Transverse colon (tissue), 4 donors: ENCODE results near the gene CAMTA1. TPM values are rescaled to one million over a fixed set of nuclear protein-coding genes. Genes with fewer than 3 reads are reported as not detected.

ENCODE experiments used
- DNase-seq: peaks from one replicate; pipeline ENCODE4 v3.0.0-alpha.2; 2019
- H3K27ac ChIP-seq, 4 donors: fragments of 200-600 bp; sonication (generic); 2 replicates each; pipeline ENCODE4 v1.5.1; 2016 to 2018; ENCODE audit warnings: inconsistent platforms in 4 of 4
- H3K27me3 ChIP-seq: fragments of 200-600 bp; sonication (generic); 2 replicates; pipeline ENCODE4 v1.5.1; 2017; ENCODE audit warnings: inconsistent platforms
- H3K36me3 ChIP-seq, 4 donors: fragments of 200-600 bp; sonication (generic); 2 replicates each; pipeline ENCODE4 v1.5.1; 2017 to 2019; ENCODE audit warnings: inconsistent platforms in 4 of 4
- H3K4me1 ChIP-seq, 4 donors: fragments of 200-600 bp; sonication (generic); 2 replicates each; pipeline ENCODE4 v1.5.1; 2017 to 2020; ENCODE audit warnings: inconsistent platforms in 4 of 4
- H3K4me3 ChIP-seq, 4 donors: fragments of 200-600 bp; sonication (generic); 1 replicate in 1 of 4; 2 replicates in 3 of 4; pipeline versions ENCODE4 v1.5.1 to v1.6.1; 2017 to 2019; ENCODE audit warnings: inconsistent platforms in 4 of 4
- H3K9me3 ChIP-seq, 2 donors: fragments of 200-600 bp; sonication (generic); 2 replicates each; pipeline ENCODE4 v1.5.1; 2017 to 2019; ENCODE audit warnings: inconsistent platforms in 2 of 2
- CTCF ChIP-seq, 5 experiments: fragments of 200-600 bp in 3 of 5; fragments of 450-650 bp in 2 of 5; sonication (generic) in 3 of 5; IDR thresholded peaks; 1 replicate in 2 of 5; 2 replicates in 3 of 5; pipeline ENCODE4 v1.5.1; 2016 to 2017; ENCODE audit warnings: antibody characterized with exemption in 5 of 5, inconsistent platforms in 3 of 5, mild to moderate bottlenecking in 2 of 5, moderate library complexity in 1 of 5
- EP300 ChIP-seq: sonication (generic); formaldehyde crosslinking; IDR thresholded peaks from one replicate; pipeline ENCODE4 v1.6.1; 2017; ENCODE audit warnings: antibody characterized with exemption, low read depth
- POLR2A ChIP-seq: fragments of 450-650 bp; IDR thresholded peaks from one replicate; pipeline ENCODE4 v1.6.1; 2016; ENCODE audit warnings: antibody characterized with exemption, mild to moderate bottlenecking, moderate library complexity
- POLR2AphosphoS5 ChIP-seq, 3 donors: sonication (generic); formaldehyde crosslinking; IDR thresholded peaks; one replicate each; pipeline ENCODE4 v1.6.1; 2016; ENCODE audit warnings: antibody characterized with exemption in 3 of 3
- WGBS, 2 donors: methylation state at CpG; one replicate each; pipeline ENCODE4 v1.1.5; 2018; ENCODE audit warnings: low coverage in 1 of 2; 5-methylcytosine and 5-hydroxymethylcytosine counted together
- in situ Hi-C, 4 donors: fragments of 200-750 bp; cut with MboI; loops; one replicate each; pipeline versions ENCODE4 v1.15.0 to v1.15.1; 2017; ENCODE audit warnings: low sequenced_read_pairs in 3 of 4, low pct_ligation_motif_present in 1 of 4, low pct_unique_long_range_greater_than_20kb in 1 of 4
- intact Hi-C: fragments of 100-400 bp; cut with DNase I; formaldehyde crosslinking; loops from one replicate; pipeline ENCODE4 v1.15.1; 2023; ENCODE audit warnings: low total_unique reads
- total RNA-seq, 4 donors: library from RNA; depleted of rRNA; stranded (reverse); fragments of >200 nt; gene quantifications; one replicate each; pipeline ENCODE4 v1.1.0, GENCODE V29; 2016

Gene CAMTA1
- total RNA-seq, 4 donors from 2014 or later: 93.8 to 268 (median 130) TPM

DNA sequence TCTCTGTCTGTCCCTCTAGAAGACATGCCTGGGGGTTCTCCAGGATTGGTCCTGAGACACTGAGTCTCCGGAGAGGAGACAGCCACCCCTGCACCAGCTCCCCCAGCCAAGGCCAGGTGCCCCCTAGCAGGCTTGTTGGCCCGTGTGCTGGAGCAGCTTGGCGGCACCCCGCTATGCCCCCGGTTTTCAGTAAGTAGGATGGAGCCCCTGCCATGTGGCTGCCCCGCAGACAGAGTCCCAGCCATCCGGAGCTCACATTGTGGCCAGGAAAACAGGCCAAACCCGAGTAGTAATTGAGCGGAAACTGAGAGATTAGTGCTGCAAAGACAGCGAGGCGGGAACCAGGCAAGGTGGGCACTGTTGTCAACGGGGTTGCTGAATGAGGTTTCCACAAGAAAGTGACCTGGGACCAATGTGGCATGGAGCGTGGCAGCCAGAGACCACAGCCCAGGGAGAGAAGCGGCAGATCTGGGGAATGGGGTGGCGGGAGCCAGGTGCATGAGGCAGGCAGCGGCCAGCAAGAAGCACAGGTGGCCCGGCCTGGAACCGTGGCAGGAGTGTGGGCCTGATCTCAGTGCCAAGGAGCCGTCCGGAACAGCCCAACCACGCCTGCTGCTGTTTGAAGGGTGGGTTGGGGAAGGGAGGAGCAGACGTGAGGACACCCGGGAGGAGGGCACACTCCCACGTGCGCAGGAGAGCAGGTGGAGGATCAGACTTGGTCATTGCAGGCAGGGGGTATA lies 848.4 kb downstream of the CAMTA1 start:
- Histone ChIP-seq H3K27me3 (no peaks in the 10 kb centered on the region), H3K4me3 (no peak overlapping the region), H3K36me3 (no peaks in the 10 kb centered on the region), H3K27ac (no peak overlapping the region), H3K9me3 (no peaks in the 10 kb centered on the region), H3K4me1 (no peaks in the 10 kb centered on the region)
- no peak for DNase-seq
- in situ Hi-C loops: loop anchor here (25.0 kb wide), 4 partner anchors 421 to 921 kb away; partner anchors contain the start of gene DNAJC11 (in 1 of the 4)
- WGBS, 2 donors: 66% methylated on average over 22 of the region's 25 CpGs; no CpG with 5 or more reads in 1 of the 2 donors
- intact Hi-C loops: no loop called here
- TF ChIP-seq POLR2A (no peak), POLR2AphosphoS5 (IDR thresholded peaks at IDR 0.05) (no peak), EP300 (no peak), CTCF (IDR thresholded peaks at IDR 0.05) (no peak)

DNA sequence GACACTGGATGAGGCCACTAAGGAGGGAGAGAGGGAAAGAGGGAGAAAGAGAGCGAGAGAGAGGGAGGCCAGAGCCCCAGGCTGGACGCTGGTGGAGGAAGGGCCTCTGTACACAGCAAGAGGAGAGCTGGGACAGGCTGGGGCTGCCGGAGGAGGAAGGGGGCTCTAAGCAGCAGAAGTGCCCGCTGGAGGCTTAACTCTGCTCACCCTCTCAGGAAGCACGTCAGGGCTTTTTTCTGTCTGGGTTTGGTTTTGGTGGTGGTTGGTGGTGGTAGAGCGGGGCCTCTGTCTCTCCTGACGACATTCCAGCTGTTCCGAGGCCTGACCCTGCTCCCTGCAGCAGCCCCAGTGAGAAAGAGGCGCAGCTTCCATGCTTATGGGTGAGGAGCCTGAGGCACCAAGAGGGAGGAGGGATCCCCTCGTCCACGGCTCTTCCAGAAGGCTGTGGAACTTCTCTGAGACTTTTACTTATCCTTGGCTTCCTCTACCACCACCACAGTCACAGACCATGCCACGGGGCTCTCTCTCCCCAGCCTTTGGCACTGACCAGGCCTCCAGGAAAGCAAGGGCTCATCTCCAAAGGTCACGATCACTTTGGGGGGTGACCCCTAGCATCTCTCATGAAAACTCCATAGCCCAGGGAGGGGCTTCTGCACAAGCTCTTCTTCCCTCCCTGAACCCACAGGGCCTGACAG lies 849.4 kb downstream of the CAMTA1 start:
- no peak for TF ChIP-seq POLR2A
- no peak for TF ChIP-seq CTCF (IDR thresholded peaks at IDR 0.05)
- TF ChIP-seq POLR2AphosphoS5 (IDR thresholded peaks at IDR 0.05): no peak
- TF ChIP-seq EP300: no peak
- Histone ChIP-seq H3K9me3 (no peaks in the 10 kb centered on the region), H3K27me3 (no peaks in the 10 kb centered on the region), H3K4me3 (no peak overlapping the region), H3K4me1 (no peaks in the 10 kb centered on the region), H3K36me3 (no peaks in the 10 kb centered on the region), H3K27ac (no peak overlapping the region)
- no peak for DNase-seq
- 69 to 74% methylated on average over 2 to 13 of the region's 13 CpGs for WGBS, 2 donors
- in situ Hi-C loops (loop anchor here (25.0 kb wide), 4 partner anchors 422 to 922 kb away; partner anchors contain the start of gene DNAJC11 (in 1 of the 4)), intact Hi-C loops (no loop called here)

DNA sequence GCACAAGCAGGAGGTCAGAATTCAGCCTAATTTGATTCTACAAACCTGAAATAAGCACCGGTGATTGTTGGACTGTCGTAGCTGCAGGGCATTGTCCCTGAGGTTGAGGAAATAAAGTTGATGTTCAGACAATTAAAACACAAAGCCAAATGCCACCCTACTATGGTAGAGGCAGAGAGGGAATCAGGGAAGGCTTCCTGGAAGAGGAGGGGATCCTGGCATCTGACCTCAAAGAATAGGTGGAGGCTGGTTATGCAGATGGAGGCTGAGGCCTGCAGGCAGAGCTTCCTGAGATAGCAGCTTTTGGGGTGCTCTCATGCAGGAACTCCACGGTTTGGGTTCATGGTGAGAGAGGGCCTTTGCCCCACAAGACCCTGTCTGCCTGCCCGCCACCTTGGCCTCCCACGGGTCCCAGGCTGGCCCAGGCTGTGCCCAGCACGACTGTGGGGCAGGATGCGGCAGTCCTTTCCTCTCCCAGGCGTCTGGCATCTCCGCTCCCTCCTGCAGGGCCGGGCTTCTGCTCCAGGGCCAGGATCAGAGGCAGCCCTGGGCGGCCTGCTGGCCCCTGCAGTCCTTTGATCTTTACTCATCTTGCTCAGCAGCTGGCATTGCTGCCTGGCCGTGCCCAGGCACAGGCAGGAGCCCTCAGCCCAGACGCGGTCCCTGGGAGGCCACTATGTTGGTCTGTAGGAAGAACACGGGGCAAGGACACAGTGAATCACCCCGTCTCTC lies 851.7 kb downstream of the CAMTA1 start:
- whole genome bisulfite sequencing, 2 donors: 90 to 95% methylated on average over 2 to 16 of the region's 16 CpGs
- in situ Hi-C loops (loop anchor here (25.0 kb wide), 4 partner anchors 425 to 925 kb away; partner anchors contain the start of gene DNAJC11 (in 1 of the 4)), intact Hi-C loops (no loop called here)
- H3K4me3 ChIP-seq: no peak overlapping the region
- H3K4me1 ChIP-seq: no peaks in the 10 kb centered on the region
- H3K27ac ChIP-seq: no peak overlapping the region
- no peaks in the 10 kb centered on the region for H3K27me3 ChIP-seq
- no peak for TF ChIP-seq EP300
- no peak for TF ChIP-seq CTCF (IDR thresholded peaks at IDR 0.05)
- TF ChIP-seq POLR2AphosphoS5 (IDR thresholded peaks at IDR 0.05): no peak
- no peak for TF ChIP-seq POLR2A
- no peak for DNase-seq
- no peaks in the 10 kb centered on the region for H3K9me3 ChIP-seq
- no peaks in the 10 kb centered on the region for H3K36me3 ChIP-seq

- H3K27me3 ChIP-seq: no peaks in the 10 kb centered on the region
- in situ Hi-C loops (loop anchor here (25.0 kb wide), 4 partner anchors 426 to 926 kb away; partner anchors contain the start of gene DNAJC11 (in 1 of the 4)), intact Hi-C loops (no loop called here)
- TF ChIP-seq POLR2A (no peak), EP300 (no peak), POLR2AphosphoS5 (IDR thresholded peaks at IDR 0.05) (no peak), CTCF (IDR thresholded peaks at IDR 0.05) (no peak)
- no peaks in the 10 kb centered on the region for H3K4me1 ChIP-seq
- no peak overlapping the region for H3K27ac ChIP-seq
- H3K9me3 ChIP-seq: no peaks in the 10 kb centered on the region
- WGBS, 2 donors: 72 to 75% methylated on average over 8 of the region's 8 CpGs
- no peak overlapping the region for H3K4me3 ChIP-seq
- DNase-seq: no peak
- no peaks in the 10 kb centered on the region for H3K36me3 ChIP-seq
These were observed 852.8 kb downstream of the CAMTA1 start for GRCh38 chr1:7638078-7638477.
